ENCODE measurements around the gene SYNDIG1.

SYNDIG1 gene

DNA sequence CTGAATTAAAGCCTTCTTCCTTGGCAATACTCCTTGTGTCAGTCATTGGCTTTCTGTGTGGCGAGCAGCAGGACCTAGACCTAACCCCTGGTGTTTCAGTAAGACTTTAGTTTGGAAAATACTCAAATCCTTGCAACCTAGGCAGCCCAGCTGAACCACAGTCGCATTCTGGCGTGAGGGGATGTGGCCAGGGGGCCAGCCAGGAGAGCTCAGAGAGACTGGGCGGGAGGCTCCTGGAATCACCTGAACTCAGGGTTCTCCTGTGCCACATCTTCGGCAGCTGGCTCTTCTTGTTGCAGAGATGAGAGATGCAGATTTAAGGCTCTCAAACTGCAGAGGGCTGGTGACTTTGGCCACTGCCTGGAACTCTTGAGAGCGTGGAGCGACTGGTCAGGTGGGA, 102.7 kb downstream of the SYNDIG1 start:
- DNase-seq = no peak

DNA sequence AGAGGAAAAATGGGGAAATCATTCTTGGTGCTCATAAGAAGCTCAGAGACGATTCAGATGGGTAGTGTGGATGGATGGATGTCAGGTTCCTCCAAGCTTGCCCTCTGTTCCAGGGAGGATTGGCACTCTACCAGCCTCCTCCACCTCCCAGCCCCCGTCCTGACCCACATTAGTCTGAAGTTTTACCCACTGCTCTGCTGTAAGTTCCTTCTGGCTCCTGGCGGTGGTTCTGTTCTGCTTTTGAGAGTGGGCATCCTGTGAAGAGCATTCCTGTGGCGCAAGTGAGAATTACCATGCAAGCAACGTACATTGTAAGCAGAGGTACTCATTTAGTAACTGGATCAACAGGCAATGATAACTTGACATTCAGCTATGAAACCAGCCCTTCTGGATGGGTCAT, 103.4 kb downstream of the SYNDIG1 start:
- DNase-seq = no peak

DNA sequence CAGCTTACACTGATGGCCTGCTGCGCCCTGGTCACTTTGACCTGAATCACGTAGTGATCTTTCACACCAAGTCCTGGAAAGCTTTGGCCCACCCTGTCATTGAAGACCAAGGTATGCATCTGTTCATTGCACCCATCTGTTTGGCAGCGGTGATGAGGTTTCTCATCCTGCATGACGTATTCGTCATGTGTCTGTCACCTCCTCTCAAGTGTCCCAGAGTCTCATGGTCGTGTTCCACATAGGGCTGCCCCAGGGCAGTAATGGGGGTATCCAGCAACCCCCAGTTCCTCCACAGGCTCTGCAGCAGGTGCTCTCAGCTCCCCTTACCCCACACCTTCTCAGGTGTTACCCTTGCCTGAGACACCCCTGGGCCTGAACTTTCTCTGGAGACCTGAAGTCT, 104.1 kb downstream of the SYNDIG1 start:
- DNase-seq = no peak

DNA sequence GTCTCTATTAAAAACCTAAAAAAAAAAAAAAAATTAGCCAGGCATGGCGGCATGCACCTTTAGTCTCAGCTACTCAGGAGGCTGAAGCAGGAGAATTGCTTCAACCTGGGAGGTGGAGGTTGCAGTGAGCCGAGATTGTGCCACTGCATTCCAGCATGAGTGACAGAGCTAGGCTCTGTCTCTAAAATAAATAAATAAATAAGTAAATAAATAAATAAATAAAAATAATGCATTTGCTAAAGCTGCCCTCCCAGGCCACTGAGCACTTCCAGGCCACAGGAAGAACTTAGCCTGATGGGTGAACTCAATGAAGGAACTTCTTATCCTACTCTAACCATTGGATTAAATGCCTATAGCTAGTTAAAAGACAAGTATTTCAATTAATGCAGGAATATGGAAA, 104.9 kb downstream of the SYNDIG1 start:
- no peak for DNase-seq

GRCh38 chr20:24574797-24575196, 105.4 kb downstream of the SYNDIG1 start:
- no peak for DNase-seq

- no peak for DNase-seq
Measured at GRCh38 chr20:24575811-24576210, 106.4 kb downstream of the SYNDIG1 start.

DNA sequence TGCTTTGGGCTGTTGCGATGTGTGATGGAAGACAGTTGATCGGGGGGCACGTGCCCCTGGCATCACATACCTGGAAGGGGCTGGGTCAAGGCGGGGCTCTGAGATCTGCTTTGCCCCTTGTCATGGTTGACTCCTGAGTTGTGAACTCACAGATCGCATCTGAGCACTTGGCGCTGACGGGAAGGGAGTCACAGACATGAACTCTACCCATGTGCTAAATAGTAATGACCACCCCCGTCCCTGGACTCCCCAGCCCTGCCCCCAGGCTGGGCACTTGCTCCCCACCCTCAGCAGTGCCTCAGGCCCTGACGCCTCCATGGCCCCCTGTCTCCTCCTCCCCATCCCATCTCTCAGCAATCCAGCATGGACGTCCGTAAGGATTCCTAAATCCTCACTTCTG, 107.0 kb downstream of the SYNDIG1 start:
- no peak for DNase-seq

- no peak for DNase-seq
Measured at GRCh38 chr20:24577271-24577909, 108.0 kb downstream of the SYNDIG1 start.

DNA sequence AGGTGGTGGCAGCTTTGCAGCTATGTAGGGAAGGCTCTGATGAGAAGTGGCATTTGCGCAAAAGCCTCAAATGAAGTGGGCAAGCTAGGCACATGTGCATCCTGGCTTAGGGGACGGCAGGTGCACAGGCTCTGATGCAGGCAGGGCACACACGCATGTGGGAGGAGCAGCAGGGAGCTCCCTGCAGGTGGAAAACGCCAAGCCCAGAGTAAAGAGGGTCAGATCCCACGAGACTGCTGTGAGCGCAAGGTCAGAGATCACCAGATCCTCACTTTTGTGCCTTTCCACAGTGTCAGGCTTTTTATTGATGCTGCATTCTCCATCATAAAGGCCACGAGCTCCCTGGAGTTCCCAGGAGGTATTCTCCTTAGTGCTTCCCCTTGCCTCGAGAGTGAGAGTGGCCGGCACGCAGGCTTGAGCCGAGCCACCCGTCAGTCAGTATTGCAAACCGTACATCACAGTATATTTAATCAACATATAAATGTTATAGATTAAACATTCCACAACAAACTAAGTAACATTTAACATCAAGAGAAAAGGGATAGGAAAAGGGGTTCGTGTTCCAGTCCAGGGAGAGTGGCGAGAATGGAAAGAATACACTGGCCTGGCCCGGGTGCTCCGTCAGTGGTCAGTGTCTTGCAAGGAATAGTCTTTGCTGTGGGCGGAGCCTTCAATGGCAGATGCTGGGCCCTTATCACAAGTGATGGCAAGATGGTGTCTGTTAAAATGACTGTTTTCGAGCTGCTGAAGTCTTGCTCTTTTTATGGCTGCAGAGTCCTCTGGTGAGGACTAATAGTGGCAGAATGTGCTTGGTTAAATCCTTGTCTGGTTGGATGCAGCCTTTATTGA, 109.4 kb downstream of the SYNDIG1 start:
- DNase-seq = no peak

- DNase-seq = no peak
Measured at GRCh38 chr20:24579475-24579874, 110.0 kb downstream of the SYNDIG1 start.

GRCh38 chr20:24580006-24580405, 110.6 kb downstream of the SYNDIG1 start:
- DNase-seq = no peak

- no peak for DNase-seq
Measured at GRCh38 chr20:24580855-24581254, 111.4 kb downstream of the SYNDIG1 start.

- no peak for DNase-seq
Measured at GRCh38 chr20:24581443-24582170, 112.2 kb downstream of the SYNDIG1 start.

- no peak for DNase-seq
Measured at GRCh38 chr20:24582373-24583168, 113.1 kb downstream of the SYNDIG1 start.

GRCh38 chr20:24583169-24583792, 113.9 kb downstream of the SYNDIG1 start:
- DNase-seq = no peak

DNA sequence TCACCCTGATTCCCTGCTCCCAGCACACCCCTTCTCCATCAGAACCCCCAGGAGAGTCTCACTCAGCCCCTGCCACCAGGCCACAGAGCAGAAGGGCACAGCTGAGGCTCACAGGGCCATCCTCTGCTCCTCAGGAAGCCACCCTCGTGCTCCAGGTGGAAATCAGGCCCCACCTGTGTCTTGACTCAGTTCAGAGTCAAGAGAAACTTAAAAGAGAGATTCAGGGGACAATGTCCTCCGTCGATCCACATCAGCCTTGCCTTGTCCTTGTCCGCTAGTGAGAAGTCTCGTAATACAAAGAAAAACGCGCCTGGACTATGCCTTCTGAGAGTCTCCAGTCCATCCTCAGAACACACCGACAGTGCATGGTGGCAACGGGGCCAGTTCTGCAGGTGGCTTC, 114.6 kb downstream of the SYNDIG1 start:
- DNase-seq = no peak

DNA sequence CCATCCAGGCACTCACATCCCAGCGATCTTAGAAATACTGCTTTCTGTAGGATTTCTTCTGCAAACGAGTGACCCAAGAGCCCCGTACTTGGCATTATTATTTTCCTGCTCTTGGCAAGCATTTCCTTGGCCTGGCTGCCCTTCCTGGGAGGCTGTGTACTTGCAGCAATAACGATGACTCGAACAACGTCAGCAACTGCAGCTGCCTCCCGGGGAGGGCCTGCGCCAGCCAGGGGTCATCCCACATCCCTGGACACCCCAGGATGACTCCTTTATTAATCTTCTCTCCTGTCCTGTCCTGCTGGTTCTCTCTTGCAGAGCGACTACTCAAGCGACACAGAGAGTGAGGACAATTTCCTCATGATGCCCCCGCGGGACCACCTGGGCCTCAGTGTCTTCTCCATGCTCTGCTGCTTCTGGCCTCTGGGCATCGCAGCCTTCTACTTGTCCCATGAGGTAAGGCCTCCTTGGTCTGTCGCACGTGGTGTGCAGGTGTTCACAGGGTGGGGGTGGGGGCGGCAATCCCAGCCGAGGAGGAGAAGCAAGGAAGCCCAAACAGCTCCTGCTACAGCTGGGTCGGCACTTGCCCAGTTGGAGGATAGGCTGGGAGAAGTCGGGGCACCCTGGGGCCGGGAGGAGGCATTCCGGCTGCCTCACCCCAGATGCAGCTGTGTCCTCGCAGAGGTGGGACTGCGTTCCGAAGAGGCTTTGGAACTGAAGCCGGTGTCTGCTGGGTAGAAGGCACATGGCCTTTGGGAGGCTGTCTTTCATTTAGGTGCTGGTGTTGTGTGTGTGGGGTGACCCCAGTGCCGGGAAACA, 115.3 kb downstream of the SYNDIG1 start:
- no peak for DNase-seq

DNA sequence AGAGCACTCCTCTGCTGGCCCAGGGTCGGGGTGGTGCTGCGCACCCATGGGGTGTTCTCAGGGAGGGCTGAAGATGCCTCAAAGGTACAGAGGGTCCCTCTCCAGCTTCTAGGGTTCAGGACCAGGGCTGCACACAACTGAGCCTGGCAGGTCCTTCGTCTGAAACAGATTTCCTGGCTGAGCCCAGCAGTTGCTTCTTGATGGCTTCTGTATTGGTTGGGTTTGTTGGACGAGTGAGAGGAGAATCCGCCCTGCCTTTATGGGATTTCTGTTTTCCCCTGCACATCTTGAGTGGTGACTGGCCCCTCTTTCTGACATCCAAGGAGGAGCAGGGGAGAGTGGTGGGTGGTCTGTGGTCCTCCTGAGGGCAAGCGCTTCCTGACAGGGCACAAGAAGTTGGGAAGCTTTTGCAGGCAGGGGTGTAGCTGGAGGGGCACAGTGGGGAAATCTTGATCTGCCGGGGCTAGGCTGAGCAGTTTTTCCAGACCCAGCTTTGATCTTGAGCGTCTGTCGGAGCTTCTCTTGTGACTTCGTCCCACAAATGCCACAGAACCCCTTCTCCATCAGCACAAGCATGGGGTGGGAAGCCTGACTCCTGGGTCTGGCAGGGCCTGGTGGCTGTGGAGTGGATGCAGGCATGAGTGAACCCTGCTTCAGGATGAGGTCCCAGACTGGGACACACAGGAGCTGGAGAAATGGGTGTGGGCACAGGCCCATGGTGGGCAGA, 116.5 kb downstream of the SYNDIG1 start:
- DNase-seq = no peak

DNA sequence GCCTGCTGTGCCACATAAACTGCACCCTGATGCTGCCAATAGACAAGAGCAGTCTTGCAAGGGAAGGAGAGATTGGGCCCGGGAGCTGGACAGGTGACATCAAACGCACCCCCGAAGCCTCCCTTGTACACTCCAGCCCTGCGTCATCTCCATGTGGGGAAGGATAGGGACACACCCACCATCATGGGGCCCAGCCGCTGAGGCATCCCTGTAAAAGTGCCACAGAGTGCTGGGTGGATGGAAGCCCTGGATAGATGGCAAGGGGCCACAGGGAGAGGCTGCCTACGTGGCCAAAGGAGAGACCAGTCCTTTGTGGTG, 117.1 kb downstream of the SYNDIG1 start:
- no peak for DNase-seq

DNA sequence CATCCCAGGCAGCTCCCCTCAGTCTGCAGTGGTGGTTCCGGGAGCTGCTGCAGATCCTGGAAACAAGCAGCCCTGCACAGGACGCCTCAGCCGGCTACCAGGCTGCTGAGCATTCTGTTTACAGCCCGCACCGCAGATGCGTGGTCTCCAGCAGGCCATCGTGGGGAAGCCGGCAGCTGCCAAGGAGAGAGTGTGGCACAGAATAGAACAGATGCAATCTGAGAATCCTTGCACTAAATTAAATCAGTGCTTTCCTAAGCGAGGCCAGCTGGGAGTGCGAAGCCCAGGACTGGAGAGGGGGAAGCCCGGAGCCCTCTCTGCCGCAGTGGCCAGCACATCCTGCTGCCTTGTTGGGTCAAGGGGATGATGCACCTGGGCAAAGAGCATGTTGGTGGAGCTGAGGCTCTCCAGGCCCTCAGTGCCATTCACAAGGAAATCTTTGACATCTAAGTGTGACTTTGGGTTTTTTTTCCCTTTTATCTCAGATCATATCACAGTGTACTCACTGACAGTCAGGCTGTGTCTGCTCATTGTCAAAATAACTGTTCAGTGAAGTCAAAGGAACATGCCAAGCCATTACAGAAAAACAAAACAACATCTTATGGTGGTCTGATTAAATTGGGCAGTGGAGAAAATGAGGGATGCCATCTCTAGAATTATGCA, 118.1 kb downstream of the SYNDIG1 start:
- no peak for DNase-seq

Measured in NCI-H1105 treated with DMSO at 0.1 percent for 48 hours (cell line).